ENCODE results near the gene LRFN5.
"Not testable (repeated sequence)": the region's sequence is repeated elsewhere in the genome, so short reads cannot be mapped to it uniquely, and the experiment has no call there.

The LRFN5 gene

GRCh38 chr14:41641690-41642089 lies 35.0 kb downstream of the LRFN5 start:
- FAIRE-seq = no peak

- FAIRE-seq = no peak
Measured at GRCh38 chr14:41642367-41642766, 35.7 kb downstream of the LRFN5 start.

- no peak for FAIRE-seq
Measured at GRCh38 chr14:41642789-41643188, 36.1 kb downstream of the LRFN5 start.

- no peak for FAIRE-seq
Measured at GRCh38 chr14:41644606-41645005, 37.9 kb downstream of the LRFN5 start.

- no peak for FAIRE-seq
Measured at GRCh38 chr14:41650802-41651201, 44.1 kb downstream of the LRFN5 start.

- no peak for FAIRE-seq
Measured at GRCh38 chr14:41654196-41654595, 47.5 kb downstream of the LRFN5 start.

GRCh38 chr14:41662780-41663472 lies 56.2 kb downstream of the LRFN5 start:
- no peak for FAIRE-seq

GRCh38 chr14:41663473-41663850 lies 56.8 kb downstream of the LRFN5 start:
- FAIRE-seq = no peak

GRCh38 chr14:41666301-41666700 lies 59.6 kb downstream of the LRFN5 start:
- FAIRE-seq = no peak

- peak; percentile 43 for FAIRE-seq
Measured at GRCh38 chr14:41668356-41668755, 61.7 kb downstream of the LRFN5 start.

- not testable (repeated sequence) for FAIRE-seq
Measured at GRCh38 chr14:41673601-41674000, 66.9 kb downstream of the LRFN5 start.

GRCh38 chr14:41674511-41674971 lies 67.9 kb downstream of the LRFN5 start:
- FAIRE-seq = not testable (repeated sequence)

GRCh38 chr14:41699486-41699885 lies 92.8 kb downstream of the LRFN5 start:
- FAIRE-seq = no peak

- no peak for FAIRE-seq
Measured at GRCh38 chr14:41718477-41719166, 111.9 kb downstream of the LRFN5 start.

GRCh38 chr14:41739203-41739602 lies 132.5 kb downstream of the LRFN5 start:
- FAIRE-seq = no peak

GRCh38 chr14:41743140-41743539 lies 136.5 kb downstream of the LRFN5 start:
- FAIRE-seq = no peak

GRCh38 chr14:41749429-41749828 lies 142.8 kb downstream of the LRFN5 start:
- FAIRE-seq = no peak

GRCh38 chr14:41750575-41750974 lies 143.9 kb downstream of the LRFN5 start:
- FAIRE-seq = not testable (repeated sequence)

GRCh38 chr14:41758011-41758665 lies 151.5 kb downstream of the LRFN5 start:
- no peak for FAIRE-seq

GRCh38 chr14:41761204-41761603 lies 154.5 kb downstream of the LRFN5 start:
- FAIRE-seq = no peak

GRCh38 chr14:41766772-41767171 lies 160.1 kb downstream of the LRFN5 start:
- no peak for FAIRE-seq

GRCh38 chr14:41773536-41774279 lies 167.0 kb downstream of the LRFN5 start:
- no peak for FAIRE-seq

GRCh38 chr14:41782511-41782910 lies 175.8 kb downstream of the LRFN5 start:
- FAIRE-seq = no peak
